ENCODE results near the gene H6PD. TPM values are rescaled to one million over a fixed set of nuclear protein-coding genes. Genes with fewer than 3 reads are reported as not detected.

The H6PD gene
- total and polyA plus RNA-seq, 8 donors = 8.7 to 34.2 (median 16.1) TPM

DNA sequence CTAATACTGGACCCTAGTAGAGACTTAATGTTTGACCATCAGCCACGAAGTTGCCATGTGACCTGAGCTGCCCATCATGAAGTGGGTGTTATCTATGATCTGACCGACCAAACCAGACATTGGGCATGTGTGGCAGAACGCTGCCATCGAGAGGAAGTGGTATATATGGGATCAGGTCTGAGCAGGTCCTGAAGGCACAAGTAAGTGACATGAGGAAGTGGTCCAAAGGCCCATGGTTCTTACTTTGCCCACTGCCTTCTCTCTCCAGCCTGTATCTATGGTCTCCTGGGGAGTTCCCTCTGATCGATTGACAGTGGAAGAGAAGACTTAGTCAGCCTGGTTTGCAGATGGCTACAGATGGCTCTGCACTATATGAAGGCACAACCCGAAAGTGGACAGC is 66.0 kb downstream of the H6PD start:
- ATAC-seq = no peak
- TF ChIP-seq, protein P1, sequence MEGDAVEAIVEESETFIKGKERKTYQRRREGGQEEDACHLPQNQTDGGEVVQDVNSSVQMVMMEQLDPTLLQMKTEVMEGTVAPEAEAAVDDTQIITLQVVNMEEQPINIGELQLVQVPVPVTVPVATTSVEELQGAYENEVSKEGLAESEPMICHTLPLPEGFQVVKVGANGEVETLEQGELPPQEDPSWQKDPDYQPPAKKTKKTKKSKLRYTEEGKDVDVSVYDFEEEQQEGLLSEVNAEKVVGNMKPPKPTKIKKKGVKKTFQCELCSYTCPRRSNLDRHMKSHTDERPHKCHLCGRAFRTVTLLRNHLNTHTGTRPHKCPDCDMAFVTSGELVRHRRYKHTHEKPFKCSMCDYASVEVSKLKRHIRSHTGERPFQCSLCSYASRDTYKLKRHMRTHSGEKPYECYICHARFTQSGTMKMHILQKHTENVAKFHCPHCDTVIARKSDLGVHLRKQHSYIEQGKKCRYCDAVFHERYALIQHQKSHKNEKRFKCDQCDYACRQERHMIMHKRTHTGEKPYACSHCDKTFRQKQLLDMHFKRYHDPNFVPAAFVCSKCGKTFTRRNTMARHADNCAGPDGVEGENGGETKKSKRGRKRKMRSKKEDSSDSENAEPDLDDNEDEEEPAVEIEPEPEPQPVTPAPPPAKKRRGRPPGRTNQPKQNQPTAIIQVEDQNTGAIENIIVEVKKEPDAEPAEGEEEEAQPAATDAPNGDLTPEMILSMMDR (IDR thresholded peaks at IDR 0.05) = no peak
- Histone ChIP-seq H3K27me3 (no peaks in the 10 kb centered on the region), H3K27ac (no peak overlapping the region), H3K4me1 (peaks cover 8 to 30% (median 12%) of the 10 kb centered on the region in 3 donors), H3K36me3 (no peaks in the 10 kb centered on the region), H3K9me3 (no peaks in the 10 kb centered on the region), H3K4me3 (no peak overlapping the region)
- intact Hi-C loops (cut with DNase I) = no loop called here
- WGBS, 2 donors = 70 to 80% methylated on average over 6 of the region's 6 CpGs
- DNase-seq = no peak
- no peak for FAIRE-seq

DNA sequence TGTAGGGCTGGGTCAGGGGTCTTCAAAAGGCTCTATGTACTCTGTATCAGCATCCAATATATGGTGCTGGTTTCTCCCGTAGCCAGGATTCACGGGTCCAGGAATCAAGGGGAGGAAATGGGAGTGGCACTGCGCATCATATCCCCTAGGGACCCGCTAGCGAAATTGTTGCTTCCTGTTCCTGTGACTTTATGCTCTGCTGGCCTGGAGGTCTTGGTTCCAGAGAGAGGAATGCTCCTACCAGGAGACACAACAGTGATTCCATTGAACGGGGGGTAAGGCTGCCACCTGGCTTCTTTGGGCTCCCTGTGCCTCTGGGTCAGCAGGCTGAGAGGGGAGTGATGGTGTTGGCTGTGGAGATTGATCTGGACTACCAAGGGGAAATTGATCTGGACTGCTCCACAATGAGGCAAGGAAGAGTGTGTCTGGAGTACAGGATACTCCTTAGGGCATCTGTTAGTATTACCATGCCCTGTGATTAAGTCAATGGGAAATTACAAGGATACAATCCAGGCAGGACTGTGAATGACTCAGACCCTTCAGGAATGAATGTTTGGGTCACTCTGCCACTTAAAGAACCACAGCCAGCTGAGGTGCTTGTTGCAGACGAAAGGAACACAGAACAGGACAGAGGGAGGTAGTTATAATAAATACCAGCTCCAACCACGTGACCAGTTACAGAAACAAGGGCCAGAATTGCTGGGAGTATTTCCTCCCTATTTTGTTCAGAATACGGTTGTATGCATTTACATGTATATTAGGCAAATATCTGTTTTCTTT is 68.4 kb downstream of the H6PD start:
- FAIRE-seq = no peak
- no peaks in the 10 kb centered on the region for H3K27me3 ChIP-seq
- H3K4me1 ChIP-seq = peaks cover 8 to 24% (median 12%) of the 10 kb centered on the region in 3 donors
- 55 to 63% methylated on average over 9 of the region's 9 CpGs for WGBS, 2 donors
- TF ChIP-seq, protein P1 (IDR thresholded peaks at IDR 0.05) = no peak
- ATAC-seq = peak; percentile 26 to 61 (median 52)
- no peaks in the 10 kb centered on the region for H3K9me3 ChIP-seq
- H3K36me3 ChIP-seq = no peaks in the 10 kb centered on the region
- H3K4me3 ChIP-seq = no peak overlapping the region
- intact Hi-C loops (cut with DNase I) = no loop called here
- peak overlapping the region in 3 of 4 donors; percentile 1 to 44 (median 28) for H3K27ac ChIP-seq
- peak in 2 of 6 donors; percentile 11 to 12 for DNase-seq

DNA sequence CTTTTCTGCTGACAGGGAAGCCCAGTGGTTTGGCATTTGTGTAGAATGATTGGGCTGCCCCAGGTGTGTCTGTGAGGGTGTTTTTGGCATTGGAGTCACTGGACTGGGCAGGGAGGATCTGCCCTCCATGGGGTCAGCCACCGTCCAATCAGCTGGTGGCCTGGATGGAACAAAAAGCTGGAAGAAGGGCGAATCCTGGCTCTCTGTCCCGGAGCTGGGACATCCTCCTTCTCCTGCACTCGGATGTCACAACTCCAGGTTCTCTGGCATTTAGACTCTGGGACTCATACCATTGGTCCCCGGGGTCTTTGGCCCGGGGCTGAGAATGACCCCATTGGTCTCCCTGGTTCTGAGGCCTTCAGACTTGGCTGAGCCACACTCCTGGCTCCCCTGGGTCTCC is 69.3 kb downstream of the H6PD start:
- intact Hi-C loops (cut with DNase I) = no loop called here
- DNase-seq = peak in 1 of 6 donors; percentile 18
- no peak for FAIRE-seq
- TF ChIP-seq, protein P1 (IDR thresholded peaks at IDR 0.05) = no peak
- no peaks in the 10 kb centered on the region for H3K9me3 ChIP-seq
- no peak for ATAC-seq
- no peak overlapping the region for H3K27ac ChIP-seq
- H3K4me1 ChIP-seq = peaks cover 8 to 24% (median 12%) of the 10 kb centered on the region in 3 donors
- no peaks in the 10 kb centered on the region for H3K36me3 ChIP-seq
- 94 to 97% methylated on average over 5 to 6 of the region's 6 CpGs for WGBS, 2 donors
- no peaks in the 10 kb centered on the region for H3K27me3 ChIP-seq
- H3K4me3 ChIP-seq = no peak overlapping the region

DNA sequence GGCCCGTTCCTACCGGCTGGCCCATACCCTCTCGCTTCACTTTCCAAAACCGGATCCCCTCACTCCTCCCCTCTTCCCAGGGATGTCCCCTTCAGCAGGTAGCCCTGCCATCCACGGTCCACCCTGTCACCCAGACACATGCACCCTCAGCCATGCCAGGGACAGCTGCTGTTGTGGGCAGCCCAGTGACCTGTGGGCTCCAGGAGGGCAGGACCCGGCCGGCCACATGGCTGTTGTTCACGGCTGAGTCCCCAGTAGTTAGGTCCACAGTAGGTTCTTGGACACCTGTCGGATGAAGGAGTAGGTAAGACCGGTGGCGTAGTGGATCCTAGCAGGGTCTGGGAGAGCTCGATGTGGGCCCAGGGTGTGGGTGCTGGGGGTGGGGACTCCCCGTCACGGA is 70.6 kb downstream of the H6PD start:
- H3K4me3 ChIP-seq = no peak overlapping the region
- no peaks in the 10 kb centered on the region for H3K9me3 ChIP-seq
- intact Hi-C loops (cut with DNase I) = no loop called here
- H3K27ac ChIP-seq = no peak overlapping the region
- TF ChIP-seq, protein P1 (IDR thresholded peaks at IDR 0.05) = no peak
- no peaks in the 10 kb centered on the region for H3K36me3 ChIP-seq
- peak in 2 of 4 donors; percentile 11 to 64 for ATAC-seq
- no peak for FAIRE-seq
- peak in 2 of 6 donors; percentile 45 to 71 for DNase-seq
- 74 to 76% methylated on average over 14 of the region's 14 CpGs for WGBS, 2 donors
- H3K27me3 ChIP-seq = no peaks in the 10 kb centered on the region
- peaks cover 8 to 24% (median 12%) of the 10 kb centered on the region in 3 donors for H3K4me1 ChIP-seq

DNA sequence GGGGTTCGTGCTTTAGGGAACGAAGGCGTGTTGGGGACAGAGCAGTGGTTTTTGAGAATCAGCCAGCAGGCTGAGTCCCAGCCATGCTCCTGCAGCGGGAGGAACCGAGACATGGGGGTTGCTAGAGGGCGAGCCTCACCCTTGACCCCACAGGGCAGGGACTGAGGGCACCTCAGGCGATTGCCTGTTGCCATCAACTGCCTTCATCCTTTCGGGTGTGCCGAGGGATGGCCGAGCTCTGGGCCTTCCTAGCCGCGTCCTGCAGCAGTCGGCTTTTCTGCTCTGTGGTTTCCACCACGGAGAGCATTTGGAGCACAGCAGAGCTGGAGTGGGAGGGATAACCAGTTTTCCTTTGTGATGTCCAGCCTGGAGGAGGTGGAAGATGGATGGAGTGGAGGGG is 71.4 kb downstream of the H6PD start:
- intact Hi-C loops (cut with DNase I) = no loop called here
- DNase-seq (peak in 1 of 6 donors; percentile 41), ATAC-seq (no peak), FAIRE-seq (no peak)
- Histone ChIP-seq H3K9me3 (no peaks in the 10 kb centered on the region), H3K27me3 (no peaks in the 10 kb centered on the region), H3K4me1 (peaks cover 8 to 24% (median 12%) of the 10 kb centered on the region in 3 donors), H3K36me3 (no peaks in the 10 kb centered on the region), H3K27ac (no peak overlapping the region), H3K4me3 (no peak overlapping the region)
- WGBS, 2 donors = 90 to 91% methylated on average over 14 of the region's 14 CpGs
- TF ChIP-seq, protein P1 (IDR thresholded peaks at IDR 0.05) = no peak
